Activated CD8-positive, alpha-beta memory T cell treated with anti-CD3 and anti-CD28 coated beads, Interleukin-2, amount 50 U/mL, for 1 hour (primary cell): ENCODE measurements around the gene PODXL2.

Experiments
- DNase-seq: peaks from one replicate; pipeline ENCODE4 v3.0.0-alpha.2; 2020; ENCODE audit errors: extremely low read depth

The PODXL2 gene

DNA sequence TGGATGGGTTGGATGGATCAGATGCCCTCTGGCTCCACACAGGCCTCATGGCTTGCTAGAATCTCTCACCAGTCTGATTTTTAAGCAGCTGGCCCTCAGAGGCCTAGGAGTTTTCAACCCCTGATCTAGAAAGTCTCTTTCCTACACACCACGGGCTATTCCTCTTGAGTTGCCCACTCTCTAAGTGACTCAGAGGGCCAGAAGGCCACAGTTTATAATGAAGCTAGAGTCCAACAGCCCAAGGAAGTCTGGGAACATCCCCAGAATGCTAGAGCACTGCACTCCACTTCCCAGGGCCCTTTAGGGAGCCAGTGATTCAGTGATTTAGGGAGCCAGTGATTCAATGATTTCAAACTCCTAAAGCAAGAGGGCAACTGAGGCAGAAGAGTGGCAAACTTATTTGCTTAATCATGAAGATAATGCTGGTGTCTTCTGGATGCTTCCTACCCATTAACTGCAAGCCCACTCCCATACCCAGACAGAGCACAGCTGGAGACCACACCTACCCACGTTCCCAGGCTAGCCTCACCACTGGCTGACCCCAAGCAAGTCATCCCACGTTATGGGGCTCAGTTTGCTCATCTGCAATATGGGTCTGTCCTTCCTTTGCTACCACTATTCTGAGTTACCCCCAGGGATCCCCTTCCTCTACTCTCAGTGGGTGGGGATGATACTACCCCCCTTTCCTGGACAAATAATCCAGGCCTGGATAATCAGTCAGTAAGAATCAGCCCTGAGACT, 80.5 kb downstream of the PODXL2 start:
- DNase-seq = no peak

GRCh38 chr3:127710155-127710941, 81.4 kb downstream of the PODXL2 start:
- DNase-seq = no peak

DNA sequence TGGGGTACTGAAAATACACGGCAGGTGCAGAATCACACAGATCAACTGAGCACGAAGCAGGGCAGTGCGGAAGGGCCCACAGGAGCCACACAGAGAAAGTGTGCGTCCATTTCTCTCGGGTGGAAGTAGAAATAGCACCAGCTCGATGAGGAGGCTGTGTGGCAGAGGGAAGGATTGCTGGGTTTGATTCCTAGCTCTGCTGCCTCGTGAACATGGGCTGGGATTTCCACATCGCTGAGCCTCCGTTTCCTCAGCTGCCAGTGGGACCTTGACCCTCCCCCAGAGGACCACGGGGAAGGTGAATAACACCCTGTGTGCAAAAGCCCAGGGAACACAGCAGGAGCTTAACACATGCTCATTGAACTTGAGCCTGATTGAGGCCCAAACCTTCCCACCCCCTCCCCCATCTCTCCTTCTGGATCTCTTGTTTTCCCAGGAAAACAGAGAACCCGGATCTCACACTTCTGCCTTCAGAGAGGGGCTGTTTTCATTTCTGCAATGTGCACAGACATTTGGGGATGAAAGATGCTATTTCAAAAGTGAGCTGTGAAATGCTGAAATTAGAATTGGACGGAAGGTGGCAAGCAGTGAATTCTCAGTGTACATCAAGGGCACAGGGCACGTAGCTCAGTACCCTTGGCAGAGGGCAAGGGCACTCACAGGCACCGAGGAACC, 82.2 kb downstream of the PODXL2 start:
- DNase-seq = no peak

GRCh38 chr3:127711896-127712295, 82.9 kb downstream of the PODXL2 start:
- DNase-seq = no peak

DNA sequence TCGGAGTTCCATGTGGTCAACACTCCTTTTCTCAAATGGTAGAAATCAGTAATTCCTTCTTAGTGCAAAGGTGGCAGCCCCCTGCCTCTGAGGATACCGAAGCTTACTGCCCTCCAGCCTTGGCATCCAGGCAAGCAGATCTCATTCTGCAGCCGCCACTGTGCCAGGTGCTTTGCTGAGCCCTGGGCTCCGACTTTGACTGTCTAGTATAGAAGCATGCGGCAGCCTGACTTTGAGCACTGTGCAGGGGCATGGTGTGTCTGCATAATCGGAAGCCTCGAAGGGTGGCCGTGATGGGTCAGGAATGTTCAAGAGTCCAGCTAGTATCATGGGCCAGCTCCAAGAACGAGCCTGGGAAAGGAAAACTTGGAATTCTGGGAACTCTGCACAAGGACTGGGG, 83.5 kb downstream of the PODXL2 start:
- DNase-seq = no peak

DNA sequence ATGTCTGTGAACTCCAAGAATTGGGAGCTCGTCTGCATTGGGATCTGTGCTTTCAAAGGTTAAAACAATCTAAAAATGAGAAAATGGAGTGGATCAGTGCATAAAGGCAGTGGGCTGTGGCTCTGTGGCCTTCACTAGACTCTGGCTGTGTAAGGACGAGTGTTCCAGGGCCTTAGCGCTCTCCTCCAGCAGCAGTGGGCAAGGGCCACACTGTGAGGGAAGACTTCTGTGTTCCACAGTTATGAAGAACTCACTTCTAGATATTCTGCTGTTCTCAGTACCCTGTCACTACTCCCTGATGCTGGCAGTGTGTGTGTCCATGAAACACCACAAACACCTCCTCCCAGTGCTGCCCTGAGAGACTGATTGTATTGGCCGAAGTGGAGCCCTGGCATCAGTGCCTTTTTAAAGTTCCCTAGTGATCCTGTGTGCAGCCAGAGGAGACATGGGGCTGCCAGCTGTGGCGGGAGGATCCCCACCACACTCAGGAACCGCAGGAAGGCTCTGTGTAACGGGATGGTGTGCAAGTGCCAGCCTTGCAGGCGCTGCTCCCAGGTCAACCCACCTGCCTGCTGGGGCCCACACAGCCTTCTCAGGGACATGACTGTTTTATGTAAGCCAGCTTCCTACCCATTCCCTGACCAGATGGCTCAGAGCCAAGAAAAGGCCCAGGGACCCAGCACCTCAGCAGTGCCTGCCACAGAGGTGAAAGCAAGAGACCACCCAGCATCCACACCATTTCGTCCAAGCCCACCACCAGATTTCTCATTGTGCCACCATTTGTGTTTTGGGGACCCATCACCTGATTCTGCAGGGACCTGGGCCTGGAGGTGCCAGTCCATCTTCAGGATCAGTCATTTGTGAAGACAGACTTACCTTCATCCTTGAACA, 84.1 kb downstream of the PODXL2 start:
- no peak for DNase-seq

GRCh38 chr3:127714125-127714571, 85.2 kb downstream of the PODXL2 start:
- no peak for DNase-seq

GRCh38 chr3:127714866-127715265, 85.9 kb downstream of the PODXL2 start:
- DNase-seq = no peak

DNA sequence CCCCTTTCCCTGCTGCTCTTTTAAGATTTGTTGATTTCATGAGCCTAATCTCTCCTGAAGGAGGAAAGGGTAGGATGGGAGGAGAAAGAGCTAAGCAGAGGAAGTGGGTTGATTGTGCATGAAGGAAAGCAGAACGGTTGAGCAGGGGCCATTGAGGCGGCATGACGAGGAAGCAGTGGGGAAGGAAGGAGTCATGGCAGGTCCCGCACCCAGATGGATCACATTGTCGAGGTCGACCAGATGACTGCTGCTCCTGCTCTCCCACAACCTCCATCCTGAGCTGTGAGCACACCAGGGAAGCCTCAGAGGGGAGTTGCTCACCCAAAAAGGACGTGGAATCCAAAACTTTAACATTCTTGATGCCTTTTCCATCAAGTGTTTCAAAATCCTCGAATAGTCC, 86.5 kb downstream of the PODXL2 start:
- DNase-seq = no peak

GRCh38 chr3:127716384-127716783, 87.4 kb downstream of the PODXL2 start:
- no peak for DNase-seq

GRCh38 chr3:127717357-127718244, 88.6 kb downstream of the PODXL2 start:
- DNase-seq = no peak

GRCh38 chr3:127718245-127718915, 89.4 kb downstream of the PODXL2 start:
- DNase-seq = no peak

DNA sequence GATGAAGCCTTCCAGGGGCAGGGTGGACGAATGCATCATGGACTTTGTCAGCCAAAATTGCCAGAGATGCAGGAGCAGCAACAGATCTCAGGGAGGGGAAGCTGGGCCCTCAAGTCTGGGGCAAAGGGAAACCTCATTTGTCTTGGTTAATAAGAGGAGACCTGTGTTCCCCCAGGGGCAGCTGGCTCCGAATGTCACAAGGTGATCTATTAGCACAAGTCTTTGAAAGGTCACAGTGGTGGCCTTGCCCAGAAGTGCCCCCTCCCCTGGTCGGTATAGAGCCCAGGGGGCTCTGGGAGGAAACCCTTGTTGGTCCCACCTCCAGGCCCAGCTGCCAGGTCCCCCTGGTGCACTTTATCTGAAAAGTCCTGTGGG, 89.9 kb downstream of the PODXL2 start:
- no peak for DNase-seq

- DNase-seq = no peak
Measured at GRCh38 chr3:127719369-127719768, 90.4 kb downstream of the PODXL2 start.

- no peak for DNase-seq
Measured at GRCh38 chr3:127720161-127720823, 91.3 kb downstream of the PODXL2 start.

DNA sequence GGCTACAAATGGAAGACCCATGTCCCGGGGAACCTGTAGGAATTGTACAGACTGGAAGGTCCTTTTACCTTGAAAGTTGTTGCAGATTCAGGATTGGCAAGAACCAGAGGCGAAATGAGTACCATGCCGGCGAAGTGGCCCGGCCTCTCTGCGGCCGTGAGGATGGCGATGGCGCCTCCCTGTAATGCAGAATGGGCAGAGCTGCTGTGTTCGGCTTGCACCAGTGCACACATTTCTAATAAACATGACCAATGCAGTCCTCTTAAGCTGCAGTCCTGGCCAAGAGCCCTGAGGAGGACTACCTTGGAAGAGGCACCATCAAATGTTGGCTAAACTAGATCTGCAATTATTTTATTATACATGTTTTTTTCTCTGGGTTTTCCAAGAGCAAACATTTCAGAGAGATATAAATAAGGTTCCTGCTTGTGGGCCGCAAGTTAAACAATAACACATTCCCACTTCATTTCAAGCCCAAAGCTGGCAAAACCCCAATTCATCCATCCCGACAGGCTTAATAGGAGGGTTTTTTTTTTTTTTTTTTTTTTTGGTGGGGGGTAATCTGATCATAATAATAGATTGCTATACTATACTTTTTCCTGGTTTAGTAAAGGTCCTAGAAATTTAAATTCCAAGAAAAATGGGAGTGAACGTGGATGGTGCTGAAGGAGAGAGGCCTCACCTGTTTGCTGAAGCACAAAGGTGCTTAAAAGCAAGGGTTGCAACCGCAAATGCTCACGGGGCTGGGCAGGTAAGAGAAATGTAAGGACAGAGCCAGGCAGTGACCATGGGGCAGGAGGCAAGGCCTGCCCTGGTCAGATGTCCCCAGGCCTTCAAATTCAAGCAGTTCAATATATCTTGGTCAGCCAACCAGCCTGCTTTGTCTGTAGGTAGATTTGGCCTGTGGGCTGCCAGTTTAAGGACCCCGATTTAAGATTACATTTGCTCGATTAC, 92.3 kb downstream of the PODXL2 start:
- no peak for DNase-seq

DNA sequence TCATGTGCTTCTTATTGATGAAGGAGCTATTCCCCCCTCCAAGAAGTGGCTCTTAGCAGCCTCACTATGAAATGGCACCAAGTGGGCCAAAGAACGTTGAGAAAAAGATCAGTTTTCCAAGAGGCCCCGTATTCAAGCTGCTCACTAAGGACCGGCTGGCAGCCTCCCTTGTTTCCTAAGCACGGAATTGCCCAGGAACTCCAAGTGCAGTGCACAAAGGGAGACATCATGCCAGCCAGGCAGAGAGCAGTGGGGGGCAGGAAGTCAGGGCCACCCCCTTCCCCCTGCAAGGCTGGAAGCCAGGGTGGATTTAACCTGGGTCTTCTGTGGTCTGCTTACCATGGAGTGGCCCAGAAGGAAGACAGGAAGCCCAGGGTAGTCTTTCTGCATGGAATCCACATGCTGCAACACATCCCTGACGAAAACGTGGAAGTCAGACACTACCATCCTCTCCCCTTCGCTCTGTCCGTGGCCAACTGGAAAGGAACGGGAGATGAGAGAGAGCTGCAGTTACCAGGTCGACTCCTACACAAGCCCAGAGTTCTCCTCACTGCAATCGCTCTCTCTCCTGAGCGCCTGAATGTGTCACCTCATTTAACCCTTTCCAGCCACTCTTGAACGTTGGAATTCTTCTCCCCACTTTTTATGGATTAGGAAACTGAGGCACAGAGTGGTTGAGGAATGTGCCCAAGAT, 93.3 kb downstream of the PODXL2 start:
- DNase-seq = no peak
